ENCODE measurements around the gene ALPG.
"Not testable (repeated sequence)": the region's sequence is repeated elsewhere in the genome, so short reads cannot be mapped to it uniquely, and the experiment has no call there.

ALPG gene

DNA sequence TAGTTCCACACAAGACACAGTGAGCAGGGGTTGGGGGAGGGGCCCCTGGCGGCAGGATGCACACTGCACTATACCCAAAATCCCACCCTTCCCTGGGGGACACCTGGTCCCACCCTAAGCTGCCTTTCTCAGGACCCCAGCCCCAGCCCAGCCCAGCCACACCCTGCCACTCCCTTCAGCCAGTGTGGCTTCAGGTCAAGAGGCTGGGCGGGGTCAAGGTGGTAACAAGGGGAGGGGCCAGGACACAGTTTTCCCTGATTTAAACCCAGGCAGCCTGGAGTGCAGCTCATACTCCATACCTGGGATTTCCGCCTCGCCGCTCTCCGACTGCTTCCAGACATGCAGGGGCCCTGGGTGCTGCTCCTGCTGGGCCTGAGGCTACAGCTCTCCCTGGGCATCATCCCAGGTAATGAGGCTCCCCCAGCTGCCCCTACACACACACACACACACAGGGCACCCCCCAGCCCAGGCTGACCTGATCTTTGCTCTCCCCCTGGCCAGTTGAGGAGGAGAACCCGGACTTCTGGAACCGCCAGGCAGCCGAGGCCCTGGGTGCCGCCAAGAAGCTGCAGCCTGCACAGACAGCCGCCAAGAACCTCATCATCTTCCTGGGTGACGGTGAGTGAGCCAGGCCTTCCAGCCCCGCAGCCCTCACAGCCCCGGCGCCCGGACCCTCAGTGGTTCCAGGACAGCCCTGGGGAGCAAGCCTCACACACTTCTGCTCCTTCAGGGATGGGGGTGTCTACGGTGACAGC is at the start of gene ALPG:
ALPG (plus strand) TSS at position 289 of the 755 bp plus-strand sequence; CDS start at position 340, 51 bp downstream.
- no peak for DNase-seq

GRCh38 chr2:232361646-232362045 is 45.0 kb upstream of the ALPG start:
- DNase-seq: no peak

- DNase-seq: no peak
Measured at GRCh38 chr2:232362174-232362900, 44.3 kb upstream of the ALPG start.

DNA sequence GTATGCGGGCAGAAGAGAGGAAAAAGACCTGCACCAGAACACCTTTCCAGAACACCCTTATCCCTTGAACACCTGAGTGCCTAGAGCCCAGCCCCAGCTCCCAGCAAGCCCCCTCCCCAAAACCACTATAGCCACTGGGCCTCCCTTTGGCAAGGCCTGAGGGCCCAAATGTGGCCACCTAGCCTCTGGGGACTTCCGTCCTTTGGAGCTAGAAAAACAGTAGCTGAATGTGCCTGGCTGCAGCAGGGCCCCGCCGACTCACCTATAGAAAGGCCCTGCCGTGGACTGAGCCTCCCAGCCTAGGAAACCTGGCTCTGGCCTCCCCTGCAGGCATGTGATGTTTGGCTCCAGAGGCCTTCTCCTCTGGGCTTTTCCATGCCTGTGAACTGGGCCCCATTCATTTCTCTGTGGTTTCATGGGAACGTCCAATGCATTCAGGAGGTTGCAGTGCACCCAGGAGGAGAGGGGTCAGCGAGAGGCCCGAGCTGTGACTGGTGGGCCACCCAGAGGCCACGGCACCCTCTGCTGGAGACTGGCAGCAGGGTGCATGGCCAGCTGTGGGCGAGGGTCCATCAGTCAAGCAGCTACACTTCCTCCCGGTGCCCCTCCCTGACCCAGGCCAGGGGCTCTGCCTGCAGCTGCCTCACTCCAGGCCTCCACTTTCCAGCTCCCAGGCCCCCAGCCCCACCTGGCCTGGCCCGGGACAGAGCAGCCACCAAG is 43.4 kb upstream of the ALPG start:
- not testable (repeated sequence) for DNase-seq

GRCh38 chr2:232363784-232364615 is 42.6 kb upstream of the ALPG start:
- no peak for DNase-seq

DNA sequence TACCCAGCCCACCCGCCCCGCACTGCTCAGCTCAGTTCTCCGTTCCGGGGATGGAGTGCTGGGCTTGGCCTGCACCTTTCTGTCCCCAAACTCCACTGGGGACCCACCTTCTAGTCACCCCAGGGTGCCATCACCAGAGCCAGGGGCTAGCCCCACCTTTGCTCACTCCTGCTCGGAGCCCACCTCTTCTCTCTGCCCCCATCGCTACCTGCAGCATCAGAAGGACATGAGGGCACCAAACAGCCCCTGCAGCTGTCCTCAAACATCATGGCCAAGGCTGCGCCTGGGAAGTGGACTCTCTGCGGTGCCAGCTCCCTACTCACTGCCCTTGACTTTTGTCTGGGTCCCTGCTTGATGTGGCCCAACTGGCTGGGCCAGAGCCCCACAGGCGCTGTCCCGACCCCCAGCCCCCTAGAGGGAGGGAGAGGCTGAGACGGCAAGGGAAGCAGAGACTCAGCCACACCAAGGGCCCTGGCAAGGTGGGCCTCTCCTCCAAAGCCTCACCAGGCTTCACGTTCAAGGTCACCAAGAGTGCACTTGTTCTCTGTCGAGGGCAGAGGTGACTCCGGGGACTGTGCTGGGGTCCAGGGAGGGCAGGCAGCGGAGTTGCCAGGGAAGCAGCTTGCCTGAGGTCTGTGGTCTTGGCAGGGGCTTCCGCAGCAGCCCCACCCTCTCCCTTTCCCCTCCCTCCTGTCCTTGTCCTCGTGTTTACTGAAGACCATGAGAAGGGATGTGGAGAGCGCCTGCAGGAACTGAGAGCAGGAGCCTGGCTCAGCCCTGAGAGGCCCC is 41.6 kb upstream of the ALPG start:
- DNase-seq: not testable (repeated sequence)

DNA sequence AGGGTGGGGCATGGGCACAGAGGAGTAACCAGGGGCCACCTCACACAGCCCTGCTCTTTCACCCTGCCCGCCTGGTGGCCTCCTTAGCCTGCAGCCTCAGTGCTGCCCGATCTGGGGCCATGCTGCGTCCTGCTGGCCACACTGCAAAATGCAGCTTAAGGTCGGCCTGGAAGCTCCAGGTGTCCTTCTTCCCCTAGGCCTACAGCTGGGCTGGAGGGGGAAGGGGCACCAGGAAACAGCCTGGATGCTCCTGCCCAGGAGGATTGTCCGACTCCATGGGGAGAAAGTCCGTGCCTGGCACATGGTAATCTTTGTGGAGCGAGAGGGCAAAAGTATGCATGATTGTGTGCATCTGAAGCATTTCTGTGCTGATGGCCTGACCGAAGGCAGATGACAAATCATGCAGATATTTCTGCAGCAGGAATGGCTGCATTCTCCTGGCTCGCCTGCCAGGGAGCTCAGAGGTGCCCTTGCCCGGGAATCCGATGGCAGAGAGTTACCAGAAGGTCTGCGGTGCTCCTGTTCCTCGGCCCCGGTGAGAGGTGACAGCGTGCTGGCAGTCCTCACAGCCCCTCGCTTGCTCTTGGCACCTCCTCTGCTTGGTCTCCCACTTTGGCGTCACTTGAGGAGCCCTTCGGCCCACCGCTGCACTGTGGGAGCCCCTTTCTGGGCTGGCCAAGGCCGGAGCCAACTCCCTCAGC is 40.9 kb upstream of the ALPG start:
- DNase-seq: no peak

- DNase-seq: not testable (repeated sequence)
Measured at GRCh38 chr2:232366461-232366860, 40.2 kb upstream of the ALPG start.

DNA sequence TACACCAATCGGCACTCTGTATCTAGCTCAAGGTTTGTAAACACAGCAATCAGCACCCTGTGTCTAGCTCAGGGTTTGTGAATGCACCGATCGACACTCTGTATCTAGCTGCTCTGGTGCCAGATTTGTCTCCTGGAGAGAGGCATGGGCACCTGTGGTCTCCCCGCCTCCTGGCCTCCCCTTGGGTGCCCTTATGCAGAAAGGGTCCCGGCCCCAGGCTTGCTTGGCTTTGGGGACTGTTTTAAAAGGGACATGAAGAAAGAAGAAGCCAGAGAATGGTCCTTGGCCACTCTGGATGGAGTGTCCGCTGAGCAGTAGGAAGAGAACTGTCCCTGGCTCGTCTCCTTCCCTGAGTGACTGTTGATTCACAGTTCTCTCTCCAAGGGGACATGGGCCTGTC is 39.6 kb upstream of the ALPG start:
- no peak for DNase-seq

DNA sequence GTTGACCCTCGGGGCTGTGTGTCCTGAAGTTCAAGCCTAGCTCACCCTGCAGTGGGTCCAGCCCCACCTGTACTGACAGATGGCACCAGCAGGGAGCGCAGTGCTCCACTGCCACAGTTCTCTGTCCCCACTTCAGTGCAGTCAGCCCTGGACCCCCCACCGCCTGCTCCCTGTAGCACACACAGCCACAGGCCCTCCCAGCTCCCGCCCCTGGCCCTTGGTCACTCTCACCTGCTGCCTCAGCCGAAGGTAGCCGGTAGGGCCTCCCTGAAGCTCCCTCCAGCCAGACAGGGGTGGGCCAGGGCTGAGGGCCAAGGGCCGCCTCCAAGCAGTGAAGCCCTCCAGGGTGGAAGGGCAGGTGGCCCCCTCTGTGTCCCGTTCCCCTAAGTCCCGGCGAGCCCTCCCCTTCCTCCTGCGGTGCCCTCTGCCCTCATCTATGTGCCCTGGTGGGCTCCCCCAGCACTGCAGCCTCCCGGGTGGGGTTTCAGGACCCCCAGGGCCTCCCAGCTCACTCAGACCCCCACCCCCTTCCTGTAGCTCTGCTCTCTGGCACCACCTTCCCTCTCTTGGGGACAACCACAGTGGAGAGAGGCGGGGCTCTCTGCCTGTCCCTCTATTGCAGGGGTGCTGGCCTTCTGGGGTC is 38.9 kb upstream of the ALPG start:
- DNase-seq: no peak

DNA sequence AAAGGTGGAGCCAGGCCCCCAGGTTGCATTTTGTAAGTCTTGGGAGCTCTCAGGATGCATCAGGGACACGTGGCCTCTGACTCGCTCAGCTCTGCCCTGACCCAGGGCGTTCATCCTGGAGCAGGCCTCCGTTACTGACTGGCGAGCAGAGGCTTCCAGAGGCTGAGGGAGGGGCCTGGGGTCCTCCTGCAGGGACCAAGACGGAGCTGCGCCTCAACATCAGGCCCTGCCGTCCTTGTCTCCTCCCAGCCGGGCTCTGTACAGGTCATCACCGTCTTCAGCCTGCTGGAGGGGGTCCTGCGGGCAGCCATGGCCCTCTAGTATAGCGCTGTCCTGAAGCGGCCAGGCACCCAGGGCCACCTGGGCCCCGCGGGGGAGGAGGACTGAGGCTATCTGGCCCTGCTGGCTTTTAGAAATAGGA is 38.3 kb upstream of the ALPG start:
- DNase-seq: no peak

GRCh38 chr2:232369126-232369951 is 37.3 kb upstream of the ALPG start:
- DNase-seq: no peak

DNA sequence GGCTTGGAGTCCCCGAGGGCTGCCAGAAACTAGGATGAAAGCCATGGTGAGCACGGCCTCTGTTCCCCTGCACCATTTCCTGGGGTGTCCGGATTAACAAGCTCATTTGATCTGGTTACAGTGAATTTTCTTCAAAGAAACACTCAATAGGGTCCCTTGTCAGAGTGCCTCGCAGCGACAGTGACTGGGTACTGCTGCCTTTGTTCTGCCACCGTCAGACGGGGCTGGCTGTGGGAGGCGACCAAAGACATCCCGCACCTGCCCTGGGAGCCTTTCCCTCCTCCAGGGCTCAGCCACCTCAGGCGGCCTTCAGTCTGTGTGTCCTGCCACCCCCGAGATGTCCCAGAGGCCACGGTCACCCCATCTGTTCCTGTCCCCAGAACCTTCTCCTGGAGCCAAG is 36.6 kb upstream of the ALPG start:
- not testable (repeated sequence) for DNase-seq

GRCh38 chr2:232372231-232373208 is 34.1 kb upstream of the ALPG start:
- no peak for DNase-seq

- peak in 3 of 58 donors; percentile 4 to 21 (median 17) for DNase-seq
Measured at GRCh38 chr2:232374356-232374755, 32.3 kb upstream of the ALPG start.

DNA sequence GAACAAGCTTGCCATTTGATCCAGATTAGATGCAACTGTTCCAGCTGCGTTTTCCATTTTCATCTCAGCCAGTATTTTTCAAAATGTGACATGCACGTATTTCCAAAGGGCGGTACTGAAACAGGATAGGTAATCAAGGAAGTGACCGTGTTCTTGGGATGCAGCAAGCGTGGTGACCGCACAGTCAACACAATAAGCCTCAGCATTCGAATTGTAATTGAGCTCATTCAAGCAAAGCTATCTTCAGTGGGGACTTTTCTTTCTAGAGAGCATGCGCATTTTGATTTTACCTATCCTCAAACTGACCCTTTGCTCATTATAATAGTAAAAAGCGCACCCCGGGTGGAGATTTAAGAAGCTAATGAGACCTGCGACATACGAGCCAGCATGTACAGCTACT is 31.5 kb upstream of the ALPG start:
- DNase-seq: no peak

DNA sequence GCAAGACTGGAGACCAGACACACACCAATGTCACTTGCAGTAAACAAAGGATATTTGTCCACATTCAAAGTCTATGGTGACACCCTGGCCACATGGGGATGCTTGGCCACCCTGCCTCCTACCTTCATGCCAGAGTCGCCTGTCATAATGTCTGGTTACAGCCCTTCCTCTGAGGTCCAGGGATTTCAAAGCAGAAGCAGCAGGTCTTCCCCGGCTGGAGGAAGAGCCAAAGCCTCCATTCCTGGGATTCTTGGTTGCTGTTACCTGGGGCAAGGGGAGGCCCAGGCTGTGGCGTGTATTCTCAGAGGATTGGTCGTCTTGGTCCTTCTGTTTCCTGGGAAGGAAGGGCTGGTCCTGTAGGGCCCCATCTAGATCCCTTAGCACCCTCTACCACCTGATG is 30.4 kb upstream of the ALPG start:
- DNase-seq: no peak

Data from anterior cingulate cortex (tissue), 58 donors.